GM21723 (cell line): ENCODE data around the gene PPP1R37.

Experiments used
- ATAC-seq: cut with Tn5 transposase; IDR thresholded peaks from one replicate; pipeline ENCODE4 v1.9.1; 2021; ENCODE audit warnings: mild to moderate bottlenecking, moderate library complexity; ENCODE audit not compliant: unreplicated experiment

PPP1R37 gene

GRCh38 chr19:45070861-45071544 lies 22.0 kb upstream of the PPP1R37 start:
- ATAC-seq = no peak

GRCh38 chr19:45071545-45071938 lies 21.4 kb upstream of the PPP1R37 start:
- no peak for ATAC-seq

- ATAC-seq = no peak
Measured at GRCh38 chr19:45071969-45072790, 20.8 kb upstream of the PPP1R37 start.

GRCh38 chr19:45074744-45075300 lies 18.2 kb upstream of the PPP1R37 start:
- no peak for ATAC-seq

GRCh38 chr19:45075301-45076028 lies 17.5 kb upstream of the PPP1R37 start:
- peak; percentile 57 for ATAC-seq

GRCh38 chr19:45076029-45076850 lies 16.7 kb upstream of the PPP1R37 start, which contains the start of gene ZNF296:
Gene ZNF296 (minus strand): TSS chr19:45076478. CDS start chr19:45076373, 105 bp downstream.
- ATAC-seq = peak; percentile 48

GRCh38 chr19:45076851-45077730 lies 15.9 kb upstream of the PPP1R37 start:
- no peak for ATAC-seq

- no peak for ATAC-seq
Measured at GRCh38 chr19:45078390-45079062, 14.5 kb upstream of the PPP1R37 start.

GRCh38 chr19:45079063-45079910 lies 13.7 kb upstream of the PPP1R37 start, which contains the start of gene GEMIN7:
Gene GEMIN7 (plus strand): TSS chr19:45079260. CDS start chr19:45090115, 10,855 bp downstream.
- no peak for ATAC-seq

GRCh38 chr19:45079911-45080370 lies 13.0 kb upstream of the PPP1R37 start:
- ATAC-seq = no peak

GRCh38 chr19:45082170-45082569 lies 10.8 kb upstream of the PPP1R37 start:
- no peak for ATAC-seq

GRCh38 chr19:45086480-45086879 lies 6.5 kb upstream of the PPP1R37 start:
- no peak for ATAC-seq

GRCh38 chr19:45087531-45087930 lies 5.4 kb upstream of the PPP1R37 start:
- no peak for ATAC-seq

GRCh38 chr19:45090034-45090433 lies 2.9 kb upstream of the PPP1R37 start:
- no peak for ATAC-seq

- no peak for ATAC-seq
Measured at GRCh38 chr19:45090606-45091005, 2.4 kb upstream of the PPP1R37 start.

- peak; percentile 67 for ATAC-seq
Measured at GRCh38 chr19:45091031-45091923, 1.7 kb upstream of the PPP1R37 start.

- no peak for ATAC-seq
Measured at GRCh38 chr19:45094137-45094536, 1.2 kb downstream of the PPP1R37 start.
